OCI-LY3 (cell line): Measurements from ENCODE around the gene PLAAT1.

ENCODE experiments used
- H2AFZ ChIP-seq: fragments of 200-600, 300-600 bp; shearing (Covaris generic); 2 replicates; pipeline ENCODE4 v1.6.0; 2014; ENCODE audit warnings: antibody characterized with exemption, low read depth, low read length
- H3K27ac ChIP-seq: fragments of 200-600, 300-600 bp; sonication (generic); 2 replicates; pipeline ENCODE4 v1.5.1; 2014; ENCODE audit warnings: mild to moderate bottlenecking, low read length, moderate library complexity, mixed read lengths
- H3K27me3 ChIP-seq: fragments of 200-600, 300-600 bp; sonication (generic); 2 replicates; pipeline ENCODE4 v1.6.1; 2014; ENCODE audit warnings: low read depth, low read length, mixed read lengths
- H3K36me3 ChIP-seq: fragments of 200-600, 300-600 bp; sonication (generic); replicated peaks from 2 replicates; pipeline ENCODE3; 2014; ENCODE audit warnings: low read depth, low read length, mixed read lengths
- H3K4me1 ChIP-seq: fragments of 300-600, 200-600 bp; sonication (generic); 2 replicates; pipeline ENCODE4 v1.6.1; 2014; ENCODE audit warnings: low read length, mixed read lengths
- H3K4me2 ChIP-seq: fragments of 200-600, 300-600 bp; sonication (generic); 2 replicates; pipeline ENCODE4 v1.6.1; 2014; ENCODE audit warnings: low read length, mixed read lengths
- H3K4me3 ChIP-seq: fragments of 300-600, 200-600 bp; sonication (generic); 2 replicates; pipeline ENCODE4 v1.5.1; 2014; ENCODE audit warnings: antibody characterized with exemption, mild to moderate bottlenecking, low read length, moderate library complexity
- H3K79me2 ChIP-seq: fragments of 300-600, 200-600 bp; shearing (Covaris generic); 2 replicates; pipeline ENCODE4 v1.6.1; 2014; ENCODE audit warnings: mild to moderate bottlenecking, low read length, mixed read lengths
- H3K9ac ChIP-seq: fragments of 300-600, 200-600 bp; shearing (Covaris generic); 2 replicates; pipeline ENCODE4 v1.6.0; 2014; ENCODE audit warnings: mild to moderate bottlenecking, low read length, moderate library complexity
- H3K9me3 ChIP-seq: fragments of 200-600, 300-600 bp; shearing (Covaris generic); 2 replicates; pipeline ENCODE4 v1.6.1; 2014; ENCODE audit warnings: low read length, mixed read lengths; ENCODE audit not compliant: insufficient read depth
- H4K20me1 ChIP-seq: fragments of 200-600, 300-600 bp; sonication (generic); 2 replicates; pipeline ENCODE4 v1.6.1; 2016; ENCODE audit warnings: low read length, mixed read lengths; ENCODE audit not compliant: insufficient read depth
- CTCF ChIP-seq: fragments of 200-600, 300-600 bp; sonication (generic); IDR thresholded peaks from 2 replicates; pipeline ENCODE4 v1.5.1; 2014; ENCODE audit warnings: antibody characterized with exemption, low read length, low read depth
- EZH2phosphoT487 ChIP-seq: fragments of 200-600 bp; shearing (Covaris generic); IDR thresholded peaks from 2 replicates; pipeline ENCODE4 v1.6.1; 2018; ENCODE audit warnings: antibody characterized with exemption, mixed run types, low read depth

The PLAAT1 gene

GRCh38 chr3:193262707-193263106 is 21.7 kb downstream of the PLAAT1 start:
- no peak for TF ChIP-seq EZH2phosphoT487
- TF ChIP-seq CTCF: peak; percentile 17; the same call in 1 of the 2 replicates
- no peak overlapping the region for H3K9ac ChIP-seq
- no peaks in the 10 kb centered on the region for H3K4me1 ChIP-seq
- H3K27me3 ChIP-seq: no peaks in the 10 kb centered on the region
- H3K4me3 ChIP-seq: no peak overlapping the region
- H3K79me2 ChIP-seq: no peaks in the 10 kb centered on the region
- H2AFZ ChIP-seq: no peak overlapping the region
- H3K36me3 ChIP-seq: no peaks in the 10 kb centered on the region
- H4K20me1 ChIP-seq: no peaks in the 10 kb centered on the region
- H3K9me3 ChIP-seq: no peaks in the 10 kb centered on the region
- no peak overlapping the region for H3K27ac ChIP-seq
- no peak overlapping the region for H3K4me2 ChIP-seq

GRCh38 chr3:193269343-193270028 is 28.5 kb downstream of the PLAAT1 start:
- Histone ChIP-seq H3K36me3 (no peaks in the 10 kb centered on the region), H2AFZ (no peak overlapping the region), H3K4me1 (peaks cover 21% of the 10 kb centered on the region), H4K20me1 (no peaks in the 10 kb centered on the region), H3K27me3 (no peaks in the 10 kb centered on the region), H3K79me2 (no peaks in the 10 kb centered on the region), H3K9me3 (no peaks in the 10 kb centered on the region), H3K4me2 (no peak overlapping the region), H3K27ac (no peak overlapping the region), H3K9ac (no peak overlapping the region), H3K4me3 (no peak overlapping the region)
- no peak for TF ChIP-seq EZH2phosphoT487
- no peak for TF ChIP-seq CTCF

GRCh38 chr3:193270451-193270850 is 29.4 kb downstream of the PLAAT1 start:
- H3K4me3 ChIP-seq: no peak overlapping the region
- H3K9ac ChIP-seq: no peak overlapping the region
- no peaks in the 10 kb centered on the region for H3K9me3 ChIP-seq
- no peak overlapping the region for H3K27ac ChIP-seq
- H3K79me2 ChIP-seq: no peaks in the 10 kb centered on the region
- H2AFZ ChIP-seq: no peak overlapping the region
- peaks cover 31% of the 10 kb centered on the region for H3K4me1 ChIP-seq
- no peaks in the 10 kb centered on the region for H3K27me3 ChIP-seq
- no peaks in the 10 kb centered on the region for H4K20me1 ChIP-seq
- no peak overlapping the region for H3K4me2 ChIP-seq
- TF ChIP-seq EZH2phosphoT487 (no peak), CTCF (no peak)
- no peaks in the 10 kb centered on the region for H3K36me3 ChIP-seq

GRCh38 chr3:193271101-193271840 is 30.2 kb downstream of the PLAAT1 start:
- H3K36me3 ChIP-seq: no peaks in the 10 kb centered on the region
- no peaks in the 10 kb centered on the region for H4K20me1 ChIP-seq
- no peak overlapping the region for H3K4me2 ChIP-seq
- H3K27ac ChIP-seq: no peak overlapping the region
- H2AFZ ChIP-seq: no peak overlapping the region
- peaks cover 39% of the 10 kb centered on the region for H3K4me1 ChIP-seq
- no peak overlapping the region for H3K4me3 ChIP-seq
- TF ChIP-seq CTCF (no peak), EZH2phosphoT487 (no peak)
- H3K27me3 ChIP-seq: no peaks in the 10 kb centered on the region
- no peak overlapping the region for H3K9ac ChIP-seq
- H3K9me3 ChIP-seq: no peaks in the 10 kb centered on the region
- no peaks in the 10 kb centered on the region for H3K79me2 ChIP-seq
